ENCODE measurements around the gene PPP4R4.

PPP4R4 gene

GRCh38 chr14:94171208-94171607 is 2.9 kb upstream of the PPP4R4 start:
- TF ChIP-seq CTCF (IDR thresholded peaks at IDR 0.05; ENCODE audit: low read length, missing control alignments): no peak
- DNase-seq (ENCODE audit: low read depth): no peak
- no peak overlapping the region for H3K4me3 ChIP-seq (replicated peaks; ENCODE audit: low read depth, low read length)

GRCh38 chr14:94172545-94172944 is 1.6 kb upstream of the PPP4R4 start:
- no peak for DNase-seq (ENCODE audit: low read depth)

GRCh38 chr14:94173471-94173884 is 644 bp upstream of the PPP4R4 start:
- no peak for DNase-seq (ENCODE audit: low read depth)
- TF ChIP-seq CTCF (IDR thresholded peaks at IDR 0.05; ENCODE audit: low read length, missing control alignments): no peak
- H3K4me3 ChIP-seq (replicated peaks; ENCODE audit: low read depth, low read length): peak overlapping the region; percentile 57

More at GRCh38 chr14:94172545-94172944, 1.6 kb upstream of the PPP4R4 start:
- H3K4me3 ChIP-seq (replicated peaks; ENCODE audit: low read depth, low read length): no peak overlapping the region
- no peak for TF ChIP-seq CTCF (IDR thresholded peaks at IDR 0.05; ENCODE audit: low read length, missing control alignments)

- H3K4me3 ChIP-seq (replicated peaks; ENCODE audit: low read depth, low read length): peak overlapping the region; percentile 57
- TF ChIP-seq CTCF (IDR thresholded peaks at IDR 0.05; ENCODE audit: low read length, missing control alignments): no peak
- no peak for DNase-seq (ENCODE audit: low read depth)
These were observed 485 bp downstream of the PPP4R4 start for GRCh38 chr14:94174604-94175010.

- DNase-seq (ENCODE audit: low read depth): no peak
- no peak overlapping the region for H3K4me3 ChIP-seq (replicated peaks; ENCODE audit: low read depth, low read length)
- no peak for TF ChIP-seq CTCF (IDR thresholded peaks at IDR 0.05; ENCODE audit: low read length, missing control alignments)
These were observed 1.1 kb downstream of the PPP4R4 start for GRCh38 chr14:94175011-94175745.

- TF ChIP-seq CTCF (IDR thresholded peaks at IDR 0.05; ENCODE audit: low read length, missing control alignments): no peak
- H3K4me3 ChIP-seq (replicated peaks; ENCODE audit: low read depth, low read length): no peak overlapping the region
- DNase-seq (ENCODE audit: low read depth): no peak
These were observed 1.6 kb downstream of the PPP4R4 start for GRCh38 chr14:94175747-94176146.

- no peak for DNase-seq (ENCODE audit: low read depth)
These were observed 2.7 kb downstream of the PPP4R4 start for GRCh38 chr14:94176808-94177207.

More at GRCh38 chr14:94176808-94177207, 2.7 kb downstream of the PPP4R4 start:
- TF ChIP-seq CTCF (IDR thresholded peaks at IDR 0.05; ENCODE audit: low read length, missing control alignments): no peak
- H3K4me3 ChIP-seq (replicated peaks; ENCODE audit: low read depth, low read length): no peak overlapping the region
